VCaP (cell line): Measurements from ENCODE around the gene PIAS2.

Source experiments
- H3K27ac ChIP-seq: fragments of 450-650 bp; 2 replicates; pipeline ENCODE4 v1.5.1; 2017
- TF ChIP-seq, protein P1 (sequence below): fragments of 450-650 bp; conservative IDR thresholded peaks from 2 replicates; pipeline ENCODE4 v1.5.1; 2017; ENCODE audit warnings: mild to moderate bottlenecking, moderate library complexity

Gene PIAS2

DNA sequence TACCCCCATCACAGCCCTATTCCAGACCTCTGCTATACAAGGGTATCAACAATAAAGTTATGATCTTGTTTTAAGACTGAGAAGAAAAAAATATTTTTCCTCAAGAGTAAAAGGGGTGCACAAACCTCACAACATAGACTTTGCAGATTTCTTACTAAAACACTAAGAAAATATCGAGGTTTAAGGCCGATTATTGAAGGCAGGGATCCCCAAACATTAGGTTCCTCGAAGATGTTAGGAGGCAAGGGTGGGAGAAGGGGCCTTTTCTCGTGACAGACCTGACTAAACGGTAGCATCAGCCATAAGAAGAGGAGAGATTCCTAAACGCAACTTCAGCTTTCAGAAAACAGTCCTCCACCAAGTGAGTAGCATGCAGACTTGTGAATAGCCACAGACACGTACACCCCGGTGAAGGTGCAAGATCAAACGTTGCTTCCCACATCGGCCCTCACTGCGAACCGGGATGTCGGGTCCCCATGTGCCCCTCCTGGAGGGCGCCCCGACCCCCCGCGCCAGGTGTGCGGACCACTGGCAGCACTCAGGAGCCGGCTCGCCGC lies 678 bp downstream of the PIAS2 start:
- peak overlapping the region; percentile 89 for H3K27ac ChIP-seq
- TF ChIP-seq, protein P1, sequence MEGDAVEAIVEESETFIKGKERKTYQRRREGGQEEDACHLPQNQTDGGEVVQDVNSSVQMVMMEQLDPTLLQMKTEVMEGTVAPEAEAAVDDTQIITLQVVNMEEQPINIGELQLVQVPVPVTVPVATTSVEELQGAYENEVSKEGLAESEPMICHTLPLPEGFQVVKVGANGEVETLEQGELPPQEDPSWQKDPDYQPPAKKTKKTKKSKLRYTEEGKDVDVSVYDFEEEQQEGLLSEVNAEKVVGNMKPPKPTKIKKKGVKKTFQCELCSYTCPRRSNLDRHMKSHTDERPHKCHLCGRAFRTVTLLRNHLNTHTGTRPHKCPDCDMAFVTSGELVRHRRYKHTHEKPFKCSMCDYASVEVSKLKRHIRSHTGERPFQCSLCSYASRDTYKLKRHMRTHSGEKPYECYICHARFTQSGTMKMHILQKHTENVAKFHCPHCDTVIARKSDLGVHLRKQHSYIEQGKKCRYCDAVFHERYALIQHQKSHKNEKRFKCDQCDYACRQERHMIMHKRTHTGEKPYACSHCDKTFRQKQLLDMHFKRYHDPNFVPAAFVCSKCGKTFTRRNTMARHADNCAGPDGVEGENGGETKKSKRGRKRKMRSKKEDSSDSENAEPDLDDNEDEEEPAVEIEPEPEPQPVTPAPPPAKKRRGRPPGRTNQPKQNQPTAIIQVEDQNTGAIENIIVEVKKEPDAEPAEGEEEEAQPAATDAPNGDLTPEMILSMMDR, result no peak

DNA sequence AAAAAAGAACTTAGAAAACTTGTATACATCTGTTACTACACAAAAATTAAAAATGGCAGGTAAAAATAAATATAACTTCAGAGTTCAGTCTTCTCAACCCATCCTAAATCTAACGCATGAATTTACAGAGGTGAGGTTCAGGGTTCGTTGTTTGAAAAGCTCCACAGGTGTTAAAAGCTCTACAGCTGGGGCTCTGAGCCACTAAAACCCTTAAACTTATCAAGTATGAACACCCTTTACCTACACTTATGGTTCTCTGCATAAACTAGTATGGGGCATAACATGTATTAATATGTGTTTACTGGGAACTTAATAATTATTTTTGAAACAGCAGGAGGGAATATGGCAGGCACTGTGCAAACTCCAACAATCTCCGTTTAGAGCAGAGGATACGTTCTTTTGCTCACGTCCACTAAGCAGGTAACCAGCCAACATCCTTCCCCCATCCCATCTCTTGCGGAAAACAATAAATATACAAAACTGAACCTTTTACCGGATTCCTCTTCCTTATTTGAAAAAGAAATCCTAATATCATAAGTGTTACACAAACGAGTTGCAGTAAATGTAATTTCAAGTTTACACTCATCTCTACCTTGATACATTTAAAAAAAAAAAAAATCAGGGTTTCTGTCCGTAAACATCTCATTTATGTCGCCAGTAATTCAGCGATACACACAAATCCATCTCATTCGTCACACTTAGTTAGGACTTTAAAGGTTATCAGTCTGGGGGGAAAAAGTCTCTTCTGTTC lies 1.3 kb downstream of the PIAS2 start:
- H3K27ac ChIP-seq, result peak overlapping the region; percentile 89
- TF ChIP-seq, protein P1, result no peak

DNA sequence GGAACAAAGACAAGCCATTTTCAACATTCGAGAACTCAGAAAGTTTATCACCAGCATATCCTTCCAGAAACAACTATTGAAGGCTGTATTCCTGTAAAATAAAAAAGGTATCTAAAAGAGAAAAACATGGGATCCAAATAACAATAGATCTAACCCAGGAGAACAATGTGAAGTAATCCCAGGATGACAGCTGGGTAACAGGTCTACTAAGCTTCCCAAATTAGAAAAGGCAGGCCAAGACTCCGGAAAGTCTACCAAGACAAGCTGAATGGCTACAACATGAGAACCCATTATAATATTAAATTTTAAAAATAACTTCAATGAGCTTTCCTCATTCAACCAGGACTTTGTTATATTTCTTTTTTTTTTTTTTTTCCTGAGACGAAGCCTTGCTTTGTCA lies 6.5 kb downstream of the PIAS2 start:
- no peak overlapping the region for H3K27ac ChIP-seq
- TF ChIP-seq, protein P1, result no peak

DNA sequence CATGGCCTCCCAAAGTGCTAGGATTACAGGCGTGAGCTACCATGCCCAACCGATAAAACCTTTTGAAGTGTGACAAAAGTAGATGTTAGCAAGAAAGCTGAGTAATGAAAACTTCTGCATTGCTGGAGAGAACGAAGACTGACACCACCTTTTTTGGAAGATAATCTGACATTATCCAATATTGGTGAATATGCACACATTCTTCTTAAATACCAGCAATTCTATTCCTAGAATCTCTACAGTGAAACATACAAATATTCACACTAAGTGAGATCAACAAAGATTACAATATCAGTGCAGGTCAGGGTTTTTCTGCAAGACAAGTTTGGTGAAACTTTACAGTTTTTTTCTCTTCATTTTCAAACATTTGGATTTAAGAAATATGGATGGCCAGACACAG lies 7.8 kb downstream of the PIAS2 start:
- TF ChIP-seq, protein P1, result no peak
- no peak overlapping the region for H3K27ac ChIP-seq

DNA sequence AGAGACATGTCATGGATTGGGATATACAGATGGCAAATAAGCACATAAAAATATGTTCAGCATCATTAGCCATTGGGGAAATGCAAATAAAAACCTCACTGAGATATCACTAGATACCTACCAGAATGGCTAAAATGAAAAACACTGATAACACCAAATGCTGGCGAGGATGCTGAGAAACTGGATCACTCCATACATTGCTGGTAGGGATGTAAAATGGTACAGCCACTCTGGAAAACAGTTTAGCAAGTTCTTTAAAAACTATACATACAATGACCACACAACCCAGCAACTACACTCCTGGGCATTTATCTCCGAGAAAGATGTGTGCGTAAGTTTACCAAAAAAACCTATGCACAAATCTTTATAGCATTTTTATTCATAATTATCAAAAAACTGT lies 13.9 kb downstream of the PIAS2 start:
- H3K27ac ChIP-seq, result no peak overlapping the region
- TF ChIP-seq, protein P1, result no peak

DNA sequence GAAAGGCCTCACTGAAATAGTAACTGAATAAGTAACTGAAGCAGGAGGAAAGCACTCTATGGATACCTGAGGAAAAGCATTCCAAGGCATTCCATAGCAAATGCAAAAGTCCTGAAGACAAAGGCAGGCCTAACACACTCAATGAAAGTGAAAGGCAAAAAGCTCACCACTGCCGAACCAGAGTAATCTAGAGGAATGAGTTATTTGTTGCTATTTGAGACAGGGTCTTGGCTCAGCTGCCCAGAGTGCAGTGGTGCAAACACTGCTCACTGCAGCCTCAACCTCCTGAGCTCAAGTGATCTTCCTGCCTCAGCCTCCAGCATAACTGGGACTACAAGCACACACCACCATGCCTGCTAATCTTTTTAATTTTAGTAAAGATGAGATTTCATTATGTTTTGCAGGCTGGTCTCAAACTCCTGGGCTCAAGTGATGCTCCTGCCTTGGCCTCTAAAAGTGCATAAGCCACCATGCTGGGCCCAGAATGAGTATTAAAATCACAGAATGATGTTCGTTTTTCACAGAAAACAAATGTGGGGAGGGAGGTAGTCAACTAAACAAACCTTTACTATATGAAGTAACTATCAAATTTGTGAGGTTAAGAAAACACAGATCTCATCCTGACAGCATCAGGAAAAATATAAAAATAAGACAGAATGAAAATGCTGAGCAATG lies 17.9 kb downstream of the PIAS2 start:
- TF ChIP-seq, protein P1, result no peak
- no peak overlapping the region for H3K27ac ChIP-seq

DNA sequence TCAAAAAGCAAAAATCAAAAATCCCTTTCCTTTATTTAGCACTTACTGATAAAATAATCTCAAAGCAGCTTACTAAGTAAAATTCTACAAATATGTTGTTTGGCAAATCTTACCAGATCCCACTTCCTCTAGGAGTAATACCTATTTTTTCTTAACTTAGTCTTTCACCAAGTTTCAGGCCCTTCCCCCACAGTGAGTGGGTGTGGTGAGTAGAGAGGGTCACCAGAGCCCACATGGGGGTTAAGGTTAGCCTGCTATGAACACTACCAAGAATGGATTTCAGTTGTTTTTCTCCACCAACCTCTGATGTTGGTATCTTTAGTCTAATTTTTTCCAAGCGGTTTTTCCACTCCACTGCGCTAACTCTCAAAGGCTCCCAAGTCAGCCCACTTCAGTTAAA lies 23.2 kb downstream of the PIAS2 start:
- peak overlapping the region; percentile 26; the same call in 1 of the 2 replicates for H3K27ac ChIP-seq
- TF ChIP-seq, protein P1, result no peak
